8988T (cell line): ENCODE measurements around the gene ARHGEF12.

Experiments
- DNase-seq: peaks from one replicate; pipeline ENCODE4 v3.0.0; 2011

Gene ARHGEF12

DNA sequence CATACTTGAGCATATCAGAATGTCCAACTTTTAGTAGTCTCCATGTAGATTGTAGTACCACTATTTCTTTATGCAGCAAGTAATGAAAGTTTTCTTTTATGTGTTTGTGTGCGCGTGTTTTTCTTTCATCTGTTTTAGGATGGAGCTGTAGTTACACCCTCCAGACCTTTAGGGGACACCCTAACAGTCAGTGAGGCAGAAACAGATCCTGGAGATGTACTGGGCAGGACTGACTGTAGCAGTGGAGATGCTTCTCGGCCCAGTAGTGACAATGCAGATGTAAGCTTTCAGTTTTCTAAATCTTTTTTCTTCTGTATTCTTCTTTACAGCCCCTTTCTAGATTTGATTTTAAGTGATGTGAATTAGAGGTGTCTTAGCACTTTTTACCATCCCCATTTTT is 95.4 kb downstream of the ARHGEF12 start:
- peak; percentile 17 for DNase-seq

DNA sequence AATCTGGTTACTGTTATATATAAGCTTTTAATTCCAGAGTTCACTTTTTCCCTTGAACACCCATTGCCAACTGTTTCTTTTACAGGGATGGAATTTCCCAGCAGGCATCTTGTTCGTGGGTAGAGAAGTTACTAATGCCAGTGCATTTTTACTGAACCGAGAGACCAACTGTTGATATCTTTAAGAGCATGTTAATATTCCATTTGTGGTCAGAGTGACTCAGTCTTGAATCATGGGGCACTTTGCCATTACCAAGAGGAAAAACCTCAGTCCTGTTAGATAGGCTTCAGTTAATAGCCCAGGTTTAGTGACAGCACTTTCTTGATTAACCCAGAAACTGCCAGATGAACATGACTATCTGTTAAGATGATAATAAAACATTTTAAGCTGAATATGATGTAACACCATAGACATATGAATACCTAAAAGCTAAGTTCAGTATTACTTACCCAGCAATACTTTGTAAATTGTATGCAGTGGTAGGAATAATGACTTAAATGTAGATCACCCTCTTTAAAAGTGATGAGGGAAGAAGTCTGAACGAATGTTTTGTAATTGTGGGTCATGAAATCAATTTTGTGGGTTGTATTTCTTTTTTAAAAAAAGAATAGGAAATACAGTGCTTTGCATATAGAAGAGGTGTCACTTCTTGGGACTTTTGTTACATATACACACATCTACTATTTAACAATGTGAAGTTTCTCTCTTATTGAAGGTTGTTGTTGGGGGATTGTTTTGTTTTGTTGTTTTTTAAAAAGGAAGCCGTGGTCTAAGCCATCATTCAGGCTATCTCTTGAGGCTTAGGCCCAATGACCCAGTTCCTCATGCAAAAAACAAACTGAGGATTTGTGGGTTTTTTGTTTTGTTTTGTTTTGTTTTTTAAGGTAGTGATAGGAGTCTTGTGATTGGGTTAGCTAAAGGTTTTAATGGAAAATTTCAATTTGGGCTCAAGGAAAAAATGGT is 96.1 kb downstream of the ARHGEF12 start:
- peak; percentile 20 for DNase-seq

DNA sequence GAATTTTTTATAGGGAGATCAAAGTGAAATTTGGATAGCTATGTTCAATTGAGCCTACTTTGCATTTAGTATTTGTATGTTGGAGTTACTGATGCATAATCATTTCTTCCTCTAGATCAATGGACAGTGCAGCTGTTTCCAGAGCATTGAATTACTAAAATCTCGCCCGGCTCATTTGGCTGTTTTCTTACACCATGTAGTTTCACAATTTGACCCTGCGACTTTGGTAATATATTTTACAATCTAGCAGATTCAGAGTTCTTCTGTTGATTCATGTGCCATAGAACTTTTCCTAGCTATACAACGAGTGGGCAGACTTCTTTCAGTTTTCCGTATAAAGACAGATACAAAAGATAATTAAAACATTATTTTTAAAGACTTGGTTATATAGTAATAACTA is 105.4 kb downstream of the ARHGEF12 start:
- DNase-seq = no peak

DNA sequence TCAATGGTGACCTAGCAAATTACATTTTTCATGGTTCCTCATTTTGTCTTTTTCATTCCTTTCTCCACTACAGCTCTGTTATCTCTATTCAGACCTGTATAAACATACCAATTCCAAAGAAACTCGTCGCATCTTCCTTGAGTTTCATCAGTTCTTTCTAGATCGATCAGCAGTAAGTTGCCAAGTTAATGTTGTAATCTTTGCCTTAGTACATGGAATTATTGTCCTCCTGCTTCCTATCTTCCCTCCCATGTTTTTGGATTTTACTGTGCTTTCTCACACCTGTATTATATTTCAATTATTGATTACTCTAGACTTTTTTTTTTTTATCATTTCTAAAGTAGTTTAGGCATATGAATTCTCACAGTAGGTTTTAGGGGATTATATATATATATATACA is 105.8 kb downstream of the ARHGEF12 start:
- DNase-seq = no peak

DNA sequence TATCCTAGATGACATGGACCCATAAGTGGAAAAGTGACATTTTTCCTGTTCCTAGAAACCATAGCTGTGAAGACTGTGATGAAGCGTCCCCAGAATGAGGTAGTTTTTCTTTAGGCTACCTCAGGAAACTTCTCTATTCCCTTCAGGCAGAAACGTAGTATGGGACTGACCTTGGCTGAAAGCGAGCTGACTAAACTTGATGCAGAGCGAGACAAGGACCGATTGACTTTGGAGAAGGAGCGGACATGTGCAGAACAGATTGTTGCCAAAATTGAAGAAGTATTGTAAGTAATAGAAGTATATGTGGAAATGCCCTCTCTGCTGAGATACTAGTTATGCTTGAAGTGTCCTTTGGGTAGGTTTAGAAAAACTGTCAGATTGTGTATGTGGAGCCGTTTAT is 110.6 kb downstream of the ARHGEF12 start:
- DNase-seq = no peak

DNA sequence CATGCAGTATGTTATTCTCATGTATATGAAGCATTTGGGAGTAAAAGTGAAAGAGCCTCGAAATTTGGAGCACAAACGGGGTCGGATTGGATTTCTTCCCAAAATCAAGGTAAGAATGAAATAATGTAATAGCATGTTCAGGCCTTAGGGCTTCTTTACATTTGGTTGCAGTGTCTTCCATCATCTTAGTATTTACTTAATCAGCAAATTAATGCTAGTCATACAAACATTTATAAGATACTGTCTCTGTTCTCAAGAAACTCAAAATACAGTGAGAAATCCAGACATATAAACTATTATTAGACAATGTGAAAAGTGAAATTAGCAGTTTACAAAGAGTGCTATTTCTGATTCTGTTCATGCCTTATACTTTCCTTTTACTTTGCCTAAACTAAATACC is 112.0 kb downstream of the ARHGEF12 start:
- no peak for DNase-seq

DNA sequence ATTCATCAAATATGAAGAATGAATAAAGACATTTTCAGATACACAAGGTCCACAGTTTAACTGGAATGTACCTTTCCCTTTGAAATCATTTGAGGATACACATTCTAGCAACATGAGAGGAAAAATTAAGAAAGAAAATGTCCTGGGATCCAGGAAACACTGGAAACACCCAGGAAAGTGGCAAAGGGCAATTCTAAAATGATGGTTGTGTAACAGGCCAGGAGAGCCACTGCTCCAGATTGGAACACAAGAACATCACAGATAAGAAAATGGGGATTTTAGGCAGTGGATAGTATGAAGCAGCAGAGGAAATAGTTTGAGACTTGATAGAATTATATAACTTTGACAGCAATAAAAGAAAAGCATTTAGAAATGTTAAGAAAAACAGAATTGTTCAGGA is 119.3 kb downstream of the ARHGEF12 start:
- no peak for DNase-seq

DNA sequence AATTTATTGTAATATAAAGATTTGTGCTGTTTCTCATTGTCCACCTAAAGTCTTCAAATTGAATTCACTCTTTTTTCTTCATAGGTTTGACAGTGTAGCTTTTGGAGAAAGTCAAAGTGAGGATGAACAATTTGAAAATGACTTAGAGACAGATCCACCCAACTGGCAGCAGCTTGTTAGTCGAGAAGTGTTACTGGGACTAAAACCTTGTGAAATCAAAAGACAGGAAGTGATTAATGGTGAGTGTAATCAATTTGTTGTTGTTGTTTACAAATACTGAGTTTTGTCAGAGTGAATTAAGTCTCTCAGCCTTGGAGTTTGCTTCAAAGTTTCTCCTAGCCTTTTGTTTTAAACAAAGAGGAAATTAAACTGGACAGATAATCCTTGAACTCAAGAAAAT is 121.8 kb downstream of the ARHGEF12 start:
- no peak for DNase-seq

DNA sequence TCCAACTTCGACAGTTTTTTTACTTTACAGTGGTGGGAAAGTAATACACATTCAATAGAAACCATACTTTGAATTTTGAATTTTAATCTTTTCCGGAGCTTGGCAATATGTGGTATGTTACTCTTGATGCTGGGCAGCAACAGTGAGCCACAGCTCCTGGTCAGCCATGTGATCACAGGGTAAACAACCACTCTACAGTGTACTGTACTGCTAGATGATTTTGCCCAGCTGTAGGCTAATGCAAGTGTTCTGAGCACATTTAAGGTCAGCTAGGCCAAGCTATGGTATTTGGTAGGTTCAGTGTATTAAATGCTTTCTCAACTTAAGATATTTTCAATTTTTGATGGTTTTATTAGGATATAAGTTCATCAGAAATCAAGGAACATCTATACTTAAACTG is 126.6 kb downstream of the ARHGEF12 start:
- DNase-seq = no peak

DNA sequence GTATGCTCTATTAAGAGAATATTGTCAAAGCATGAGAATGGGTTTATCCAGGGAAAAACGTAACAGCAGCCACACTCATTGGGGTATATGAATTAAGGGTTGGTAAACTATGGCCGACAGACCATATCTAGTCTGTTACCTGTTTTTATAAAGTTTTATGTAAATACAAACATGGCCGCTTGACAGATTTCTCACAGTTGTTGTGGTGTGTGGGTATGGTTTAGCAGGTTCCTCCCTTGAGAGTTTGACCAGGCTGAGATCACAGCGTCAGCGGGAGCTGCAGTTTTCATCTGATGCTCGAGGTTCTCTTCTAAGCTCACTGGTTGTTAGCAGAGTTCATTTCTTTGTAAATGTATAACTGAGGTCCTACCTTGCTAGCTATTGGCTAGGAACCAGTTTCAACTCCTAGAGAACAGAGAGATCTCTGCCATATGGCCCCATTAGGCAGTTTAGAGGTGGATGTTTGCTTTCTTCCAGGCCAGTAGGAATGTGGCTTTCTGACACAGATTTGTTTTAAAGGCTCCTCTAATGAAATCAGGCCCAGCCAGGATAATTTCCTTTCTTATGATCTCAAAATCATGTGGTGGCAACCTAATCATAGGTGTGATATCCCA is 129.8 kb downstream of the ARHGEF12 start:
- DNase-seq = no peak

DNA sequence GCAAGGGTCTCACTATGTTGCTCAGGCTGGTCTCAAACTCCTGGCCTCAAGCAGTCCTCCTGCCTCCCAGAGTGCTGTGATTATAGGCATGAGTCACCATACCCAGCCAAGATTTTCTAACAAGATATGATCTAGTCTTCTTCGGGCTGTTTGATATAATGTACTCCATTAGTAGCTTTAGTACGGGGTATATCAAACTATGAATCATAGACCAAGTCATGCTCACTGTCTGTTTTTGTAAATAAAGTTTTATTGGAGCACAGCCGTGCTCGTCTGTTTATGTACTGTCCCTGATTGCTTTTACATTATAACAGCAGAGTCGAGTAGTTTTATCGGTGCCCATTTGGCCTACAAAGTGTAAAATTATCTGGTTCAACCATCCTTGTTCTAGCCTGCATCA is 131.4 kb downstream of the ARHGEF12 start:
- no peak for DNase-seq

DNA sequence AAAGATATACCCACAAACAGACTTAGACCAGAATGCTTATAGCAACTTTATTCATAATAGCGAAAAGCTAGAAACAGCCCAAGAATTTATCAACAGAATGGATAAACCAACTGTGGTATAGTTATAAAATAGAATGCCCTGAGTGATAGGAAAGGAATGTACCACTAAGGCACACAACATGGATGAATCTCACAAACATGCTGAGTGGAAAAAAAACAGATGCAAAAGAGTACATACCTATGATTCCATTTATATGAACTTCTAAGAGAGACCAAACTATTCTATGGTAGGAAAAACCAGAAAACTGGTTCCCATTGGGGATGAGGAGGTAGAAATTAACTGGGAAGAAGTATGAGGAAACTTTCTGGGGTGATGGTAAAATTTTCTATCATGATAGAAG is 134.9 kb downstream of the ARHGEF12 start:
- no peak for DNase-seq

DNA sequence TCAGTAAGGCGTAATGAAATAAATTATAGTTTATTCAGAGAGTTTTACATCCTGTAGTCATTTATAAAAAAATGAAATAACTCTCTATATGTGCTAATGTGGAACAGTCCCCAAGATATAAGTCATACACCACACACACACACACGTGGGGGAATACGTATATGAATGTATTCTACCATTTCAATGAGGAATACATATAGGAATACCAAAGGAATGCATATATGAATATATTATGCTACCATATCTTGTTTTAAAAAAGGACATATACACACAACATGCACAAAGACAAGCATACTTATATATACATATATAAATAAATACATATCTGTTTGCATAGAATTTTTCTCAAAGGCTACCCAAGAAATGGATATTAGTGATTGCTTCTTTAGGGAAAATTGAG is 135.8 kb downstream of the ARHGEF12 start:
- no peak for DNase-seq

DNA sequence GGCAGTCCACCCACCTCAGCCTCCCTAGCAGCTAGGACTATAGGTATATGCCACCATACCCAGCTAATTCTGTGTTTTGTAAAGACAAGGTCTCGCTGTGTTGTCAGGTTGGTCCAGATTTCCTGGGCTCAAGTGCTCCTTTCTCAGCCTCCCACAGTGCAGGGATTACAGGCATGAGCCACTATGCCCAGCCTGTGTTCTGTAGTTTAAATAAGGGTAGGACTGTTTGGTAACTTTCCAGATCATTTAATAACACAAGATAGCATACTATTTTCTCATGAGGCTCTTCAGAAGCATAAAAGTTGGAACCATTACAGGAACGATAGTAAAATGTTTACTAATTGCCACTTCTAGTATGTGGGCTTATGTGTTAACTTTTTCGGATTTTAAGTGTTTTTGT is 137.3 kb downstream of the ARHGEF12 start:
- no peak for DNase-seq

DNA sequence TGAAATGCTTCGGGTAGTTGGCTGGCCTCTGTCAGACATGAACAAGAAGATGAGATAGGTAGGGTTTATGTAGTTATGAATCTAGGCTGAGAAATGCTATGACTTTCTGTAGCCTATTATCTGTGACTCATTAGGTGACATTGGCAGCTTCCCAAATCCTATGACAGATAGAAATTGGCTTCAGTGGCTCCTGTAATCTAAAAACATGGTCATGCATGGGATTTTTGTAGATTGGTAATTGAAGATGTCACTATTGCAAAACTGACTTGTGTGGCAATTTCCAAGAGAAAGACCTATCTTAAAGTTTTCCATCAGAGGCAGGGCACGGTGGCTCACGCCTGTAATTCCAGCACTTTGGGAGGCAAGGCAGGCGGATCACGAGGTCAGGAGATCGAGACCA is 145.9 kb downstream of the ARHGEF12 start:
- DNase-seq = no peak

DNA sequence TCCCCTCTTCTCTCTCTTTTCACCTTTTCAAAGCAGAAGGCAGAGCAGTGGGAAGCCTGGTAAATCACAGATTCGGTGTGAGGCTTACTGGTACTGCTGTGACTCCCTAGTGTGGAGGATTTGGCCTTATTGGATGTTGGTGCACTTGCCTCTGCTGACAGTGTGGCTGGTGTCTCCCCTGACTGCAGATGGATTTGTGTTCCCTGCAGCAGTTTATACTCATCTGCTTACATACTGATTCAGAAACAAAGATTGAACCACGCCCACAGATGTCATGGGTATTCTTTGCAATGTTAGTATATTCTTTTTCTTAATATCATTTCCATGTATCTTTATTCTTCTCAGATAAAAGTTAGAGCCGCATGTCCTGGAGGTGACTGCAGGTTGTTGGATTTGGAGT is 148.5 kb downstream of the ARHGEF12 start:
- DNase-seq = no peak

DNA sequence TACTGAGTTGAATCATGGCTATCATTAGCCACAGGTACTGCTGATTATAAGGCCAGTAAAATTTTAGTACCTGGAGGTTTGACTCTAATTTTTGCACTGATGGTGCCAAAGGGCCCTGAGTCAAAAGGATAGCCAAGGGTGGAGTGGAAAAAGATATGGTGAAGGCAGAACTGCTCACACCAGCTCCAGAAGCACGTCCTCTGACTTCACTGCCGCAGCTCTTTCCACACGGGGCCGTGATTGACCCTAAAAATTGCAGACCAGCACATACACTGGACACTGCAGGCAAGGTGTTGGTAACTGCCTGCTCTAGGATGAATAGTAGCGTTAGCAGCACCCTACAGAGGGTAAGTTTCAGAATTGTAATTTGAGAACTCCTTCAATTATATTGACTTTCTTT is 149.9 kb downstream of the ARHGEF12 start:
- DNase-seq = no peak

DNA sequence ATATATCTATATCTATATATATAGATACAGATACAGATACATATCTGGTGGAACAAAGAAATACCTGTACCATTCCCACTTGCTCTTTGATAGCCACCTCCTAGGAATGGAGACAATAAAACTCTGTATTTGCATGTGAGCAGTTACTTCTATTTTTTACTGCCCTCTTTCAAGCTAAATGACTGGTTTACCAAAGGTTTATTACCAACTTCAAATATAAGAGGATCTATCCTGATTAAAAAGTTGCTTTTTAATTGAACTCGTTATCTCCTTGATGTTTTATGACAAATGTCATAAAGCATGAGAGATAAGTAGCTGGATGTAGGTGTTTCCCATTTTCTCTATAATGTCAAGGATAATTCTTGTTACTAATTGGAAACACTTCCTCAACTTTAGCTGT is 153.6 kb downstream of the ARHGEF12 start:
- no peak for DNase-seq

DNA sequence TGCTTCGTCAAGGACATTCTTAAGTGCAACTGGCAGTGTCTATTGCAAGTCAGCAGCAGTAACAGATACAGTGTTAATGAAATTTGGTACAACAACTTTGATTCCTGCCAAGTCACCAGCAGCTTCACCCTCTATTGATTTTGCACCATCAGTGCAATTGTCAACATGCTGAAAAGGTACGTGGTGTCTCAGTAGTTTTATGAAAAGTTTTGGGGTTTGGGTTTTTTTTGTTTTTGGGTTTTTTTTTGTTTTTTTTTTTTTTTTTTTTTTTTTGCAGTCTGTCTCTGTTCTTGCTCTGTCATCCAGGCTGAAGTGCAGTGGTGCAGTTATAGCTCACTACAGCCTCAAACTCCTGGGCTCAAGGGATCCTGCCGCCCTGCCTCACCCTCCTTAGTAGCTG is 156.3 kb downstream of the ARHGEF12 start:
- DNase-seq = no peak

DNA sequence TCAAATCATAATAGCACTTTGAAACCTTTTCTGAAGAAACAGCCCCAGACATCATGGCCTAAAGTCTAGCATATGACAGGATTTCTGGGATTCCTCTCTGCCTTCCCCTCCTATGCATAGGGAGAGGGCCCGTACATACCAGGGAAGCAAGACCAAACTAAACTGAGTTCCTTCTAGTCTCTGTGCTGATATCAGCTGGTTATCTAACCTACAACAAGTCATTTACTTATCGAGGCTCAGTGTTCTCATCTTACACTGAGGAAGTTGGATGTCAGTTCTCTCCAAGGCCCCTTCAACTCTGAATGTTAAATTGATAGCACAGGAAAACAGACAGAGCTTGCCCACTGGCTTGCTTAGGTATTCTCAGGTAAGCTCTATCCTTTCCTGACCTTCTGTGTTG is 158.4 kb downstream of the ARHGEF12 start:
- DNase-seq = no peak

DNA sequence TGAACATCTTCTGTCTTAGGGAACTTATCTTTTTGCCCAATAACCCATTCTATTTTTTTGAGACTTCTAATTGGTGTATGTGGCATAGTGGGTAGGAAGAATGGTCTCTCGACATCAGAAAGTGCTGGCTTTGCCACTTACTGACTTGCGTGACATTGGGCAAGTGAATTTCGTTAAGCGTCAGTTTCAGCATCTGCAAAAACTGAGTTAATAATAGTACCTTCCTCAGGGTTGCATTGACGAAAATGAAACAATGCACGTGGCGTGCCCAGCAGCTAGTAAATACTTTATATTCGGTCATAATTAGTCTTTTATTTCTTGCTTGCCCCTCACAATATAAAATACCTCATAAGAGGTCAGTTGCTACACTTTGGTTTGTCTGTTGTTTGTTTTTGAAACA is 162.9 kb downstream of the ARHGEF12 start:
- no peak for DNase-seq

DNA sequence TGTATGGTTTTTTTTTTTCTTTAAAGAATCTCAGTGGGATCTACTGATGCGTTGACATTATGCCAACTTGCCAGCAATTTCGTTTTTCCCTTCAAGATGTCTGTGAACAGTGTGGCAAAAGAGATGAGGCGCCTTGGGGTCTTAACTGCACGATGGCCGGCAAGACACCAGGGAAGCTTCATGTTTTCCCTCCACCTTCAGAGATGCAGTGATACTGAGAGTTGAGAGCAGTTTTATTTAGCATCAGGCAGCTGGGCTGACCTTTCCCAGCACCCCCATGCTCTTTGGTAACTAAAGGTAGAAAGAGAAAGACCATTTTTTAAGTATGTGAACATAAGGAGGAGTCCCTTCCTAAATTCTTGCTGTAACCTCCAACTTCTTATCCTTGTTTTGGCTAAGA is 163.6 kb downstream of the ARHGEF12 start:
- DNase-seq = no peak

DNA sequence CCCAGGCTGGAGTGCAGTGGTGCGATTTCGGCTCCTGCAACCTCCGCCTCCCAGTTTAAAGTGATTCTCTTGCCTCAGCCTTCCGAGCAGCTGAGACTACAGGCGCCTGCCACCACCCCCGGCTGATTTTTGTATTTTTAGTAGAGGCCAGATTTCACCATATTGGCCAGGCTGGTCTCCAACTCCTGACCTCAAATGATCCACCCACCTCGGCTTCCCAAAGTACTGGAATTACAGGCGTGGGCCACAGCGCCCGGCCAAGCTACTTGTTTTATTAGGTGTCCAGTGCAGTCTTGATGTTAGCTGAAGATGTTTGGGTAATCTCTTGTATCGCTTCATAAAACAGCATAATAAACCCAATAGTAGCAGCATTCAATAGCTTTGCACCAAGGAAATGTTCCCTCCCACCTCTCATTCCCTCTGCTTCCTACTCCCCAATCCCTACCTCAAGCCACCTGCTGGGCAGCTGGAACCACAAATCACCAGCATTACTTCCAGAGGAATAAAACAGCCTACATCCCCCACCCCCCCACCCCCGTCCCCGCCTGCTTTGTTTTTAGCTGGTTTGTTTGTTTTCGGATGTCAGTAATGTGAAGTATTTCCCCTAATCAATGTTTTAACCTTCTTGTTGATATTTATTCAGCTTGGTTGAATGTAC is 164.3 kb downstream of the ARHGEF12 start:
- no peak for DNase-seq

DNA sequence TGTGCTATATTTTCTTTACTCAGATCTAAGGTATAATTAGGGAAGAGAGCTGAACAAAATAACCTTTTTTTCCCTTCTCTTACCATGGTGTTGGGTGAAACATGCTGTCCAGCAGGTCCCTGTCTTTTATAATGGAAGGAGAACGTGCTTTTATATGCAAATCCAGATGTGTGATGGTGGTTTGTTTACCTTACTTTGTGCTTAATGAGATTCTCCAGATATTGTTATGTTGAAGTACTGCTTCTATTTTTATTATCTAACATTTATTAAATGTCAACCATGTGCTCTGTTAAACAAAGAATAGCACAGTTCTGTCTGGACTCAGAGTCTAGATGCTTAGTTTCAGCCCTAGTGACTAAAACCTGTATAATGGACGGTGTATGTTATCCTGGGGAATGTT is 165.2 kb downstream of the ARHGEF12 start:
- no peak for DNase-seq
